CD4-positive, alpha-beta T cell treated with Interleukin-15 for 1 hour (primary cell): ENCODE results near the gene RTN1.
"Not testable (repeated sequence)": the region's sequence is repeated elsewhere in the genome, so short reads cannot be mapped to it uniquely, and the experiment has no call there.

Source experiments
- DNase-seq: peaks from one replicate; pipeline ENCODE4 v3.0.0-alpha.2; 2020

The RTN1 gene

GRCh38 chr14:59698793-59699192 is 171.8 kb downstream of the RTN1 start:
- DNase-seq = no peak

- no peak for DNase-seq
Observed at GRCh38 chr14:59695198-59695597, 175.4 kb downstream of the RTN1 start.

DNA sequence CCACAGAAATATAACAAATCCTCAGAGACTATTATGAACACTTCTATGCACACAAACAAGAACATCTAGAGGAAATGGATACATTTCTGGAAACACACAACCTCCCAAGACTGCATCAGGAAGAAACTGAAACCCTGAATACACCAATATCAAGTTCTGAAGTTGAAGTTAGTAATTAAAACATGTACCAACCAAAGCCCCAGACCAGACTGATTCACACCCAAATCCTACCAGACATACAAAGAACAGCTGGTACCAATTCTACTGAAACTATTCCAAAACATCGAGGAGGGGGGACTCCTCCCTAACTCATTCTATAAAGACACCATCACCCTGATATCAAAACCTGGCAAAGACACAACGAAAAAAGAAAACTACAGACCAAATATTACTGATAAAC is 179.3 kb downstream of the RTN1 start:
- no peak for DNase-seq

GRCh38 chr14:59690426-59690825 is 180.2 kb downstream of the RTN1 start:
- DNase-seq = no peak

- DNase-seq = peak; percentile 19
Observed at GRCh38 chr14:59688224-59689170, 182.1 kb downstream of the RTN1 start.

DNA sequence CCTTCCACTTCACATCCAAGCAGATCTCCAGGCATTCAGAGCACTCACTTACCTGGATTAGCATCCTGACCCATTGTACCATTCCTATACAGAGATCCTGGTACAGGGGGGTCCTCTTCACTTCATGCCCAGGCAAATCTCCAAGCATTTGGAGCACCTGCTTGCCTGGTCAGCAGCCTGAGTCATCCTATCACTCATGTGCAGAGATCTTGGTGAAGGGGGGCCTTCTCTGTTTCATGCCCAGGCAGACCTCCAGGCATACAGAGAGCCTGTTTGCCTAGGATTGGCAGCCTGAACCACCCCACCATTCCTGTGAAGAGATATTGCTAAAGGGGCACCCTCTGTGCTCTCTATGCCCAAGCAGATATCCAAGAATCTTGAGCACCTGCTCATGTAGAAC is 182.9 kb downstream of the RTN1 start:
- DNase-seq = no peak

- no peak for DNase-seq
Observed at GRCh38 chr14:59679872-59680271, 190.7 kb downstream of the RTN1 start.

- no peak for DNase-seq
Observed at GRCh38 chr14:59678352-59678751, 192.2 kb downstream of the RTN1 start.

- no peak for DNase-seq
Observed at GRCh38 chr14:59677771-59678231, 192.8 kb downstream of the RTN1 start.

DNA sequence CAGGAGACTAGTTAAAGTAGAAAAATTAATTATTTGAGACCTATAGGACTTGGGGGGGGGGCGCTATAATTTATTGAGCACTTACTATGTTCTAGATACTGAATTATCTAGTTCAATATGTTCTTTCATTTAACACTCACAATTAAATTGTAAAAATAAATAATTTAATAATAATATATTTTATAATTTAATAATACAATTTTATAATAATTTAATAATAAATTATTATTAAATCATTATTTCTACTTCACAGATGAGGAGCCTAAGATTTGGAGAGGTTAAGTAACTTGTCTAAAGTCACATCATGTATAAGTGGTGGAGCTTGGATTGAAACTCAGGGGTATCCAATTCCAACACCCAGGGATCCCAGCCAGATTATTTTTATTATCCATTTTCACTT is 195.2 kb downstream of the RTN1 start:
- no peak for DNase-seq

DNA sequence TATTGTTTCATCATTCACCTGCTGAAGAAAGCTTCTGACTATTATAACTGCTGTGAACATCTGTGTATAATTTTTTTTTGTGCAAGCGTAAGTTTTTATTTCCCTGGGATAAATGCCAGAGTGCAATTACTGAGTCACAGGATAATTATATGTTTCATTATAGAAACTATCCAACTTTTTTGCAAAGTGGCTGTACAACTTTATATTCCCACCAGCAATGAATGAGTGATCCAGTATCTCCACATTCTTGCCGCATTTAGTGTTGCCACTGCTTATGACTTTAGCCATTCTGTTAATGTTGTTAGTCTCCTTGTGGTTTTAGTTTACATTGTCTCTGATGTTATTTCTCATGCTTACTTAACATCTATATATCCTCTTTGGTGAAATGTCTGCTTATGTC is 205.8 kb downstream of the RTN1 start:
- no peak for DNase-seq

- DNase-seq = no peak
Observed at GRCh38 chr14:59657769-59658168, 212.8 kb downstream of the RTN1 start.

DNA sequence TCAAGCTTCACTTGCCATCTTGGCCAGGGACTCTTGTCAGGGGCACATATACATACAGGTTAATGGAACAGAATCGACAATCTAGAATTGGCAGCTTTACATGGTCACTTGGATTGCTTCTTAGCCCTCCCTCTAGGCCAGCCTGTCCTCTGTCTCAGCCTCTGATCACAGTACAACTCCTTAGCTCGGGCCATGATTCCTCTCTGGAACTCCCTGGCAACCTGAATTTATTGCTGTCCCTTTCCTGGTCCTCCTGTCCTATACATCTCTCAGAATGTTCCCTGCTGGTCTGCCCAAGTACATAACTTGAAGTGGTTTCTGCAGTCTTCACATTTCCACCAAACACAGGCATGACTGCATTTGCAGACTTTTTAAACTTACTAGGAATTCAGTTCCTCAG is 214.1 kb downstream of the RTN1 start:
- no peak for DNase-seq

DNA sequence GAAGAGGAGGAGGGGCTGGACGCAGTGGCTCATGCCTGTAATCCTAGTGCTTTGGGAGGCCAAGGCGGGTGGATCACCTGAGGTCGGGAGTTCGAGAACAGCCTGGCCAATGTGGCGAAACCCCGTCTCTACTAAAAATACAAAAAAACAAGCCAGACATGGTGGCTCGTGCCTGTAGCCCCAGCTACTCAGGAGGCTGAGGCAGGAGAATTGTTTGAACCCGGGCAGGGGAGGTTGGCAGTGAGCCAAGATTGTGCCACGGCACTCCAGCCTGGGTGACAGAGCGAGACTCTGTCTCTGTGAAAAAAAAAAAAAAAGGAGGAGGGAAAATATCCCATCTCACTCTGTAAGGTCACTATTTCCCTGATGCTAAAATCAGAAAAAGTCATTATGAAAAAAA is 216.4 kb downstream of the RTN1 start:
- not testable (repeated sequence) for DNase-seq

DNA sequence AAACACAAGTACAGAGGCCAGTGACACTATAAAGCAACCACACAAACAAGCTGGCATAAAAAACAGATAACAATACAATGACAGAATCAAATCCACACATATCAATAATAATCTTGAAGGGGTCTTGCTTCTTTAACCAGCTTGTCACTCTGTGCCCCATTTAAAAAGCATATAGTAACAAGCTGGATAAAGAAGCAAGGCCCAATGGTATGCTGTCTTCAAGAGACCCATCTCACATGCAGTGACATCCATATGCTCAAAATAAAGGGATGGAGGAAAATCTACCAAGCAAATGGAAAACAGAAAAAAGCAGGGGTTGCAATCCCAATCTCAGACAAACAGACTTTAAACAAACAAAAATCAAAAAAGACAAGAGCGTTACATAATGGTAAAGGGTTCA is 223.7 kb downstream of the RTN1 start:
- DNase-seq = not testable (repeated sequence)

GRCh38 chr14:59638885-59639284 is 231.7 kb downstream of the RTN1 start:
- no peak for DNase-seq

DNA sequence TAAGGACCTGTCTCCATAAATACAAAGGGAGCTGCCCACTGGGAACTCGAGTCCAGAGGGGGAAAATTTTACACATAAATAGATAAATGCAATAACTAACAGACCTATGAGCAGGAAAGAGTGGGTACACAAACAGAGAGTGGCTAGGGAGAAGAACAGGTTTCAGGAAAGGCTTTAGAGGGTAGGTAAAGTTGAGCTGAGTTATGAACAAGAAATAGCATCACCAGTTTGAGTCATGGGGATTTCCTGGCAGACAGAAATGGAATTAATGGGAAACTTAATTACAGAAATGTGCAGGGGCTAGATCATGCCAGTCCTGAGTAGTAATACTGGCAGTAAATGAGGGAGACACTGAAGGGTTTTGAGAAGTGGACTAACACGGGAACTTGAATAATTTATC is 236.0 kb downstream of the RTN1 start:
- no peak for DNase-seq

DNA sequence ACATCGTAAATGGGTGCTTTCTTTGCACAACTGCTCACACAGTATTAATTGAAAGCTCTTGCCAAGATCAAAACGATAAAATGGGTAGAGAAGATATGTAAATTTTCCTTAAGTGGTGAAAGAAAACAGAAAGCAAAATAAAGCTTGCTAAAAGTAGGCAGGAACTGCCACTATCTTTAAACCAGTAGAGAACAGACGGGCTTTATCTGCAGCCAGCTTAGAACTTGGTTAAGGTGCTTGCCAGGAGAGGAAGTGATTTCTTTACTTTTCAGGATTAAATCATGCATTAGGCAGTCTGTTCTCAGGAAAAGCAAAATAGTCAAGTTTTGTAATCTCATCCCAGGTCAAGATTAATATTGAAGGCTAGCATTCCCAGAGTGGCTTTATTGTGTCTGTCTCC is 237.1 kb downstream of the RTN1 start:
- DNase-seq = no peak

DNA sequence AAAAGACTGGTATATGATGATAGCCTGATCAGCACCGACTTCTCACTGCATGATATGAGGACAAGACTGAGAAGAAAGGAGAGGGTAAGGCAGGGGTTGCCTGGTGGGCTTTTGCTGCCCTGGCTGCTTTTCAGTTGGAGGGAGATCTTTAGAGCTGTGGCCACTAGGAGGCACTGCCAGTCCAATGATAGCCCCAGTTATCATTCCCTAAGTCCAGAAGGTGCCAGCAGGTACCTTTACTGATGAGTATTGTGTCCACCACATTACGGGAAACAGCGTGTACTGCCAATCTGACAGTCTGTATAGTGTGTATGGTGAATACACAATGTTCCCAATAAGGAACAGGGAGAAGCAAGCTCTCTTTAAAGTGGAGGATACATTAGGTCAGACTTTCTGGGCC is 238.2 kb downstream of the RTN1 start:
- DNase-seq = no peak

DNA sequence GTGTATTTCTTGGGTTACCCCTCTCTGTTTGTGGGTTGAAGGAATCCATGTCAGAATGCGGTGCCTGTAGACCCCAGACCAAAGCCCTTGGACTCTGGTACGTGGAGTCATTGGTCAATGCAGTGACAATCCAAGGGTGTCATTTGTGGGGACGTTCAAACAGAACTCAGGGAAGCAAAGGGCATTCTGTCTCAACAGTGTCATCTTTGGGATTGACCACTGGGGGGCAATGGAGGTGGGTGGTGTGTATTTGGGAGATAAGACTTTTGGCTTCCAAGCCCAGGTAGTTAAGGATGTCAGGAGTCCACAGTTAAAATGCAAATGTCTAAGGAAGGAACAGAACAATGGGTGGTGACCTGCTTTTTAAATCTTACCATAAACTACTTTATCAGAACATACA is 239.3 kb downstream of the RTN1 start:
- DNase-seq = no peak

DNA sequence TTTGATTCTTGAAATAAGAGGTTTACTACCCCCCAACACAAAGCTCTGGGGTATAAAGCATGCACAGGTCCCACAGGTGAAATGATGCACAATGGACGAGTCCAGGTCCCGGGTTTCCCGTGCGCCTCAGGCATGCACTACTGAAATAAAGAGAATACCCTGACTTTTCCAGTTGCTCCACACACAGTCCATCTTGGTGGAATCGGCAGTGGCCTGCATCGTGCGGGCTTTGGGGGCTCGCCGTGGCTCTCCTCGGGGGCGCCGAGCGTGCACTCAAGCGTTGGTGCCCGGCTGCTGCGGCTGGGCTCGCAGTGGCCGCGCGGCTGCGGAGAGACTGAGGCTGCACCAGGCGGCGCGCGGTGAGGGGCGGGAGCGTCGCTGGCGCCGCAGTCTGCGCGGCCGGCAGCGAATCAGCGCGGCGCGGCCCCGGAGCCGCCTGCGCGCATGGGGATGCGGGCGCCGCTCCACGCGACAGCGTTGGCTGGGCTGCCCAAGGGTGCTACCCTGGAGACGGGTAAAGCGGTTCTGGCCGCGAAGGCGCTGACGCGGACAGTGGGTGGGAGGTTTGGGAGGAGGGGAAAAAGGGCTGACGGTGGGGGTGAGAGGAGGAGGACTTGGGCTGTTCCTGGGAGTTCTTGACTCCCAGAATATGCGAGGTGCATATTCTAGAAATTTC is 240.2 kb downstream of the RTN1 start:
- no peak for DNase-seq

- DNase-seq = no peak
Observed at GRCh38 chr14:59629444-59630287, 240.9 kb downstream of the RTN1 start.

- DNase-seq = no peak
Observed at GRCh38 chr14:59627011-59627520, 243.5 kb downstream of the RTN1 start.
